H4 (cell line): ENCODE results near the gene GABRA5. TPM values are rescaled to one million over a fixed set of nuclear protein-coding genes. Genes with fewer than 3 reads are reported as not detected.

ENCODE experiments used
- total RNA-seq: library from RNA; depleted of rRNA; stranded (reverse); fragments of >200 nt; shearing (Covaris generic); gene quantifications from 2 replicates; pipeline ENCODE4 v1.2.3, GENCODE V29; 2014; rRNA removed

GABRA5 gene
- total RNA-seq, 1 experiment from 2014 or later, result 0.04 TPM

Other genes starting within 250 kb of the GABRA5 start
- gene GABRB3, start 94.0 kb upstream of the GABRA5 start, total RNA-seq, result 14.4 and 21.1 TPM in 2 replicates
- gene GABRG3, start 104.1 kb downstream of the GABRA5 start, total RNA-seq, result 0.02 TPM in 1 of 2 replicates, not detected in the other